H1 (cell line): ENCODE results near the gene ITPK1. TPM values are rescaled to one million over a fixed set of nuclear protein-coding genes. Genes with fewer than 3 reads are reported as not detected.
A peak's percentile ranks its signal among the peaks of the same experiment; 100 is the strongest.

ENCODE experiments used
- CTCF ChIA-PET: fragments of 300-600 bp; sonication (Branson Sonifier 250); formaldehyde crosslinking; loops from one replicate; lab custom pipeline; 2021; ENCODE audit not compliant: partially characterized antibody; lab: Charles Lee
- POLR2A ChIA-PET: fragments of 300-600 bp; sonication (Branson Sonifier 250); formaldehyde crosslinking; loops from one replicate; lab custom pipeline; 2021; ENCODE audit warnings: inconsistent platforms; ENCODE audit not compliant: partially characterized antibody; lab: Charles Lee
- DNase-seq, 2 experiments: peaks; one replicate each; pipeline versions ENCODE4 v3.0.0 to v3.0.0-alpha.2; 2010 to 2022; ENCODE audit warnings: low spot score in 2 of 2, low read depth in 1 of 2, mixed read lengths in 1 of 2
- FAIRE-seq: peaks from 2 replicates; lab custom pipeline; 2011; peaks lifted over from hg19 to GRCh38; lab: Jason Lieb, UNC
- H2AFZ ChIP-seq: 2 replicates; pipeline ENCODE4 v1.8.1; 2012; ENCODE audit warnings: low read length, inconsistent platforms
- H2AK5ac ChIP-seq: 2 replicates; pipeline ENCODE4 v1.6.1; 2013; ENCODE audit warnings: low read depth, low read length
- H2BK120ac ChIP-seq: replicated peaks from 2 replicates; pipeline ENCODE3; 2013; ENCODE audit warnings: low read depth, low read length, inconsistent platforms
- H2BK12ac ChIP-seq: 2 replicates; pipeline ENCODE4 v1.6.1; 2013; ENCODE audit warnings: low read depth, low read length
- H2BK15ac ChIP-seq: 2 replicates; pipeline ENCODE4 v1.6.1; 2013; ENCODE audit warnings: low read length
- H2BK20ac ChIP-seq: 2 replicates; pipeline ENCODE4 v1.6.1; 2013; ENCODE audit warnings: low read length
- H2BK5ac ChIP-seq: 2 replicates; pipeline ENCODE4 v1.6.1; 2013; ENCODE audit warnings: low read depth, low read length
- H3K14ac ChIP-seq: 2 replicates; pipeline ENCODE4 v1.6.1; 2013; ENCODE audit warnings: inconsistent platforms; ENCODE audit not compliant: insufficient read length
- H3K18ac ChIP-seq: 2 replicates; pipeline ENCODE4 v1.6.1; 2013; ENCODE audit warnings: low read length; ENCODE audit errors: extremely low read depth
- H3K23ac ChIP-seq: 2 replicates; pipeline ENCODE4 v1.6.1; 2013; ENCODE audit warnings: inconsistent platforms; ENCODE audit not compliant: insufficient read length
- H3K23me2 ChIP-seq: 2 replicates; pipeline ENCODE4 v1.6.1; 2013; ENCODE audit warnings: low read depth, low read length
- H3K27ac ChIP-seq: 2 replicates; pipeline ENCODE4 v1.6.1; 2011; ENCODE audit warnings: low read depth, low read length, inconsistent platforms
- H3K27me3 ChIP-seq, 4 experiments: replicated peaks in 1 of 4; 1 replicate in 1 of 4; 2 replicates in 3 of 4; pipeline versions ENCODE4 v1.6.1 to v1.8.1; 2011 to 2013; ENCODE audit warnings: low read length in 3 of 4, mild to moderate bottlenecking in 3 of 4, inconsistent platforms in 2 of 4, mixed read lengths in 2 of 4, moderate library complexity in 1 of 4; ENCODE audit not compliant: control insufficient read depth in 3 of 4, insufficient read depth in 3 of 4; ENCODE audit errors: extremely low read depth in 1 of 4
- H3K36me3 ChIP-seq, 4 experiments: 2 replicates each; pipeline versions ENCODE4 v1.6.1 to v1.8.1; 2011 to 2013; ENCODE audit warnings: mild to moderate bottlenecking in 4 of 4, low read length in 3 of 4, moderate library complexity in 2 of 4, control low read depth in 1 of 4, inconsistent platforms in 1 of 4; ENCODE audit not compliant: insufficient read depth in 4 of 4, control insufficient read depth in 2 of 4
- H3K4ac ChIP-seq: replicated peaks from 2 replicates; pipeline ENCODE3; 2013; ENCODE audit warnings: low read length, low read depth, mixed read lengths, inconsistent platforms; ENCODE audit not compliant: insufficient read length
- H3K4me1 ChIP-seq, 4 experiments: replicated peaks in 1 of 4; 1 replicate in 1 of 4; 2 replicates in 3 of 4; pipeline versions ENCODE4 v1.6.1 to v1.8.1; 2011 to 2013; ENCODE audit warnings: low read length in 3 of 4, inconsistent platforms in 2 of 4, mixed read lengths in 1 of 4; ENCODE audit not compliant: insufficient read depth in 4 of 4, control insufficient read depth in 3 of 4
- H3K4me2 ChIP-seq, 2 experiments: 2 replicates each; pipeline versions ENCODE4 v1.6.1 to v1.8.1; 2011 to 2013; ENCODE audit warnings: low read depth in 2 of 2, low read length in 2 of 2, control low read depth in 1 of 2, inconsistent platforms in 1 of 2, mild to moderate bottlenecking in 1 of 2; ENCODE audit not compliant: insufficient read depth in 1 of 2
- H3K4me3 ChIP-seq, 4 experiments: fragments of 200-600, 300-600 bp in 1 of 4; sonication (generic), shearing (Covaris generic), sonication (Bioruptor Twin) in 1 of 4; 2 replicates each; pipeline versions ENCODE4 v1.5.1 to v1.8.1; 2011 to 2016; ENCODE audit warnings: low read length in 4 of 4, low read depth in 3 of 4, control low read depth in 2 of 4, inconsistent platforms in 2 of 4, mild to moderate bottlenecking in 2 of 4, mixed read lengths in 1 of 4, moderate library complexity in 1 of 4; ENCODE audit not compliant: insufficient read depth in 2 of 4; ENCODE audit errors: extremely low read depth in 1 of 4
- H3K56ac ChIP-seq: replicated peaks from 2 replicates; pipeline ENCODE3; 2013; ENCODE audit warnings: low read depth, mild to moderate bottlenecking, mixed read lengths, low read length, inconsistent platforms; ENCODE audit not compliant: insufficient read length
- H3K79me1 ChIP-seq: 2 replicates; pipeline ENCODE4 v1.6.1; 2013; ENCODE audit warnings: low read depth, low read length, control low read depth
- H3K79me2 ChIP-seq, 2 experiments: 2 replicates each; pipeline versions ENCODE4 v1.6.1 to v1.8.1; 2012 to 2013; ENCODE audit warnings: low read length in 2 of 2, mild to moderate bottlenecking in 2 of 2, inconsistent platforms in 1 of 2; ENCODE audit not compliant: insufficient read depth in 2 of 2, control insufficient read depth in 1 of 2
- H3K9ac ChIP-seq, 4 experiments: replicated peaks in 1 of 4; 1 replicate in 1 of 4; 2 replicates in 3 of 4; pipeline versions ENCODE4 v1.6.1 to v1.8.1; 2011 to 2013; ENCODE audit warnings: low read depth in 3 of 4, low read length in 3 of 4, control low read depth in 2 of 4, mild to moderate bottlenecking in 2 of 4, moderate library complexity in 2 of 4, inconsistent platforms in 1 of 4; ENCODE audit errors: extremely low read depth in 1 of 4
- H3K9me3 ChIP-seq, 2 experiments: 2 replicates each; pipeline versions ENCODE4 v1.6.1 to v1.8.1; 2012 to 2013; ENCODE audit warnings: mild to moderate bottlenecking in 2 of 2, moderate library complexity in 2 of 2, control low read depth in 1 of 2, inconsistent platforms in 1 of 2, low read depth in 1 of 2, low read length in 1 of 2, mixed read lengths in 1 of 2; ENCODE audit not compliant: insufficient read depth in 2 of 2
- H4K20me1 ChIP-seq, 2 experiments: replicated peaks in 1 of 2; 2 replicates each; pipeline versions ENCODE3 to v1.8.1; 2011 to 2013; ENCODE audit warnings: inconsistent platforms in 2 of 2, low read length in 2 of 2, mild to moderate bottlenecking in 1 of 2; ENCODE audit not compliant: insufficient read depth in 2 of 2, control insufficient read depth in 1 of 2
- H4K5ac ChIP-seq: 2 replicates; pipeline ENCODE4 v1.6.1; 2013; ENCODE audit warnings: low read length, low read depth, mixed read lengths, inconsistent platforms; ENCODE audit not compliant: insufficient read length
- H4K8ac ChIP-seq: 2 replicates; pipeline ENCODE4 v1.8.0; 2013; ENCODE audit warnings: mild to moderate bottlenecking, moderate library complexity, low read length, inconsistent platforms; ENCODE audit not compliant: insufficient read depth; ENCODE audit errors: extremely low read depth
- H4K91ac ChIP-seq: replicated peaks from 2 replicates; pipeline ENCODE3; 2013; ENCODE audit warnings: low read length, mixed read lengths, inconsistent platforms; ENCODE audit not compliant: insufficient read length
- BRCA1 ChIP-seq: IDR thresholded peaks from 2 replicates; pipeline ENCODE4 v1.6.1; 2012; ENCODE audit warnings: low read depth, low read length, improper control_type of control experiment
- CBX5 ChIP-seq: fragments of 300-800, 300-1000 bp; sonication (generic); IDR thresholded peaks from 2 replicates; pipeline ENCODE4 v1.7.1; 2016; ENCODE audit warnings: antibody characterized with exemption, low read length, low read depth
- FOSL1 ChIP-seq: IDR thresholded peaks from 2 replicates; pipeline ENCODE4 v1.6.1; 2011; ENCODE audit warnings: mild to moderate bottlenecking, low read depth, low read length, moderate library complexity; ENCODE audit not compliant: insufficient read depth
- HDAC6 ChIP-seq: IDR thresholded peaks from one replicate; pipeline ENCODE4 v1.7.1; 2012; ENCODE audit warnings: low read depth, mild to moderate bottlenecking, inconsistent platforms, low read length, moderate library complexity
- JUND ChIP-seq: IDR thresholded peaks from 2 replicates; pipeline ENCODE4 v1.6.1; 2011; ENCODE audit warnings: mild to moderate bottlenecking, improper control_type of control experiment, low read length
- MAFK ChIP-seq: IDR thresholded peaks from 2 replicates; pipeline ENCODE4 v1.6.1; 2012; ENCODE audit warnings: low read depth, mild to moderate bottlenecking, improper control_type of control experiment, low read length
- PHF8 ChIP-seq: fragments of 200-600 bp; sonication (generic); conservative IDR thresholded peaks from 2 replicates; pipeline ENCODE4 v1.7.1; 2012; ENCODE audit warnings: low read depth, mild to moderate bottlenecking, inconsistent platforms, low read length, moderate library complexity
- RAD21 ChIP-seq, 2 experiments: IDR thresholded peaks in 1 of 2; conservative IDR thresholded peaks in 1 of 2; 2 replicates each; pipeline ENCODE4 v1.6.1; 2011; ENCODE audit warnings: low read depth in 2 of 2, low read length in 2 of 2, improper control_type of control experiment in 1 of 2, inconsistent platforms in 1 of 2, mild to moderate bottlenecking in 1 of 2, moderate library complexity in 1 of 2
- RNF2 ChIP-seq: fragments of 200-900, 300-1000 bp; sonication (generic); IDR thresholded peaks from 2 replicates; pipeline ENCODE4 v1.7.1; 2016; ENCODE audit warnings: borderline replicate concordance, low read depth, mild to moderate bottlenecking, antibody characterized with exemption, low read length; ENCODE audit not compliant: poor library complexity, severe bottlenecking; ENCODE audit errors: missing control alignments
- TEAD4 ChIP-seq: IDR thresholded peaks from 2 replicates; pipeline ENCODE4 v1.6.1; 2012; ENCODE audit warnings: low read depth, low read length, inconsistent platforms, mixed read lengths
- WGBS, 2 experiments: shearing (Covaris generic) in 1 of 2; methylation state at CpG; one replicate each; pipeline versions ENCODE4 v1.1.6 to v1.1.7; 2013 to 2015; ENCODE audit warnings: low lambda C conversion rate in 2 of 2, mixed read lengths in 2 of 2, inconsistent platforms in 1 of 2, low coverage in 1 of 2, missing lambda C conversion rate in 1 of 2; ENCODE audit not compliant: insufficient replicate concordance in 2 of 2, insufficient coverage in 1 of 2, insufficient read length in 1 of 2; ENCODE audit errors: extremely low coverage in 1 of 2, missing lambda C conversion rate in 1 of 2; 5-methylcytosine and 5-hydroxymethylcytosine counted together
- polyA plus RNA-seq, 7 experiments: library from polyadenylated mRNA; depleted of rRNA in 3 of 7; stranded (reverse) in 5 of 7; unstranded in 2 of 7; fragments of >200 nt in 5 of 7; fragments of 200-250 nt in 2 of 7; gene quantifications; 1 replicate in 5 of 7; 2 replicates in 1 of 7; 4 replicates in 1 of 7; pipeline versions ENCODE4 v1.2.1 to v1.2.3, GENCODE V29; 2011 to 2013; ENCODE audit warnings: missing spikeins in 2 of 7, mixed read lengths in 2 of 7
- total RNA-seq: library from RNA; stranded (reverse); fragmentation: NEBNext Ultra II Directional; extraction: Animal tissue kit (Norgen Biotek cat#: 25700); gene quantifications from 2 replicates; pipeline ENCODE4 v1.2.1, GENCODE V29; 2021
- TF ChIP-seq, protein P1 (sequence below): IDR thresholded peaks from 2 replicates; pipeline ENCODE4 v1.6.1; 2012; ENCODE audit warnings: inconsistent platforms

ITPK1 gene
- total and polyA plus RNA-seq, 2 of the 8 experiments (the other 6 are each of a cell fraction or from before 2014, with no cell fraction given): 108 to 143 TPM

DNA sequence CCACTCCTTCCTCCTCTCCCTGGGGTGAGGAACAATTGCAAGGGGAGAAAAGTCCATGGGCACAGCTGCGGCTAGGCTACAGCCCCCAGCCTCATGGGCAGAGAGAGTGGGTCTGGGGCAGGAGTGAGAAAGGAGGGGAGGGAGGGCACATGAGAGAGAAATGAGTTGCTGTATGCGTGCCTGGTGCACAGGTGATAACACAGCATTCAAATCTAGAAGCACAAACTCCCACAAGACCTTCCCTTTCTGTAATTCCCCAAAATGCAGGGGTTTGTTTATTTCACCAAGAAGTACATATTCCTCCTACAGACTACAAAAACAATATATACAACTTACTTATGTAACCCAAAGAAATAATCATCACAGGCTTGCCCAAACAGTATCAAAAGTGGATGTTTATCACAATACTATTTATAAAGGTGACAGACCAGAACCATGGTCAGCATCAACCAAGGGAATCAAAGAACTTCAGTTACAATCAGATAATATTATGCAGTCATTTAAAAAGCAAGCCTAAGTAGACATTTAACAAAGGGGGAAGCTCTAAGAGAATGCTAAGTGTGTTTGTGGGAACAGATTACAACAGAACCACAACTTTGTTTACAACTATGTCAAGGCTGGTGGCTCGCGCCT, 54.2 kb downstream of the ITPK1 start:
- peaks cover 13% of the 10 kb centered on the region for H3K79me1 ChIP-seq
- DNase-seq: no peak
- H4K8ac ChIP-seq: no peak overlapping the region; the same call in 1 of the 2 replicates
- no peak overlapping the region for H2BK120ac ChIP-seq
- H3K36me3 ChIP-seq: no peaks in the 10 kb centered on the region
- no peak overlapping the region for H3K4me2 ChIP-seq
- H3K79me2 ChIP-seq: peaks cover 0 to 43% of the 10 kb centered on the region in 2 experiments; a peak in 2 of 4 replicates
- no peak overlapping the region for H3K56ac ChIP-seq
- H4K20me1 ChIP-seq: peaks cover 2 to 3% of the 10 kb centered on the region in 2 experiments
- H3K4me3 ChIP-seq: no peak overlapping the region
- CTCF ChIA-PET: interaction anchor here (1.0 to 2.7 kb wide), 9 partner anchors 9 to 71 kb away, joined by 3 to 16 read pairs (median 5); no protein-coding TSS in a partner anchor
- no peak overlapping the region for H3K23ac ChIP-seq
- POLR2A ChIA-PET: interaction anchor here (1.4 kb wide), 1 partner anchor 10 kb away, joined by 4 read pairs; no protein-coding TSS in a partner anchor
- H2AK5ac ChIP-seq: no peak overlapping the region
- H2AFZ ChIP-seq: no peak overlapping the region
- peak overlapping the region; percentile 39; the same call in 1 of the 2 replicates for H3K27ac ChIP-seq
- H3K18ac ChIP-seq: no peak overlapping the region
- H3K9me3 ChIP-seq: no peaks in the 10 kb centered on the region
- H3K14ac ChIP-seq: no peak overlapping the region
- no peaks in the 10 kb centered on the region for H3K23me2 ChIP-seq
- no peak overlapping the region for H2BK12ac ChIP-seq
- H3K4me1 ChIP-seq: peaks cover 4 to 25% (median 12%) of the 10 kb centered on the region in 4 experiments
- H2BK15ac ChIP-seq: no peak overlapping the region
- no peak overlapping the region for H4K5ac ChIP-seq
- H3K9ac ChIP-seq: no peak overlapping the region
- H3K4ac ChIP-seq: no peak overlapping the region
- H3K27me3 ChIP-seq: no peaks in the 10 kb centered on the region
- 80% methylated on average over 3 of the region's 4 CpGs; no CpG with 5 or more reads in 1 of the 2 experiments for WGBS, 2 experiments
- FAIRE-seq: no peak
- no peak overlapping the region for H2BK20ac ChIP-seq
- peak overlapping the region; percentile 17 for H4K91ac ChIP-seq
- no peak overlapping the region for H2BK5ac ChIP-seq
- no peak for TF ChIP-seq TEAD4
- no peak for TF ChIP-seq RNF2
- TF ChIP-seq, protein P1, sequence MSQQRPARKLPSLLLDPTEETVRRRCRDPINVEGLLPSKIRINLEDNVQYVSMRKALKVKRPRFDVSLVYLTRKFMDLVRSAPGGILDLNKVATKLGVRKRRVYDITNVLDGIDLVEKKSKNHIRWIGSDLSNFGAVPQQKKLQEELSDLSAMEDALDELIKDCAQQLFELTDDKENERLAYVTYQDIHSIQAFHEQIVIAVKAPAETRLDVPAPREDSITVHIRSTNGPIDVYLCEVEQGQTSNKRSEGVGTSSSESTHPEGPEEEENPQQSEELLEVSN: no peak
- no peak for TF ChIP-seq MAFK
- TF ChIP-seq JUND: no peak
- TF ChIP-seq PHF8: no peak
- no peak for TF ChIP-seq RAD21 (IDR thresholded peaks at IDR 0.05 in 1 of 2, conservative IDR thresholded peaks at IDR 0.05 in 1 of 2; ENCODE audit: low read depth in 2 of 2, low read length in 2 of 2)
- TF ChIP-seq HDAC6: no peak
- no peak for TF ChIP-seq FOSL1
- no peak for TF ChIP-seq CBX5
- no peak for TF ChIP-seq BRCA1
